SIG-M5 (cell line): ENCODE data around the gene ZIK1.

Experiments used
- DNase-seq: peaks from one replicate; lab custom pipeline; 2025; lab: John Stamatoyannopoulos, UW

The ZIK1 gene

DNA sequence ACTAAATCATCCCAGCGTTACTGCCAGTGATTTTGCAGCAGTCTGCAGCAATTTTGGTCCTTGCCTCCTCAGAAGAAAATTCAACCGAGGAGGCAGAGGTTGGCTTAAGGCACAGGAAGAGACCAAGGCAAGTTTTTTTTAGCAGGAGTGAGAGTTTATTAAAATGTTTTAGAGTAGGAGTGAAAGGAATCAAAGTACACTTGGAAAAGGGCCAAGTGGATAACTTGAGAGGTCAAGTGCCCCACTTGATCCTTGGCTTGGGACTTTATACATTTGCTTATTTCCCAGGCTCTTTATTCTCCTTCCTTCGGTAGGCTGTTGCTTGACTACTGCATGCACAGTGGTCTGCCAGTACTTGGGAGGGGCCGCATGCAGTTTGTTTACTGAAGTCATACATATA is 27.2 kb downstream of the ZIK1 start:
- no peak for DNase-seq

DNA sequence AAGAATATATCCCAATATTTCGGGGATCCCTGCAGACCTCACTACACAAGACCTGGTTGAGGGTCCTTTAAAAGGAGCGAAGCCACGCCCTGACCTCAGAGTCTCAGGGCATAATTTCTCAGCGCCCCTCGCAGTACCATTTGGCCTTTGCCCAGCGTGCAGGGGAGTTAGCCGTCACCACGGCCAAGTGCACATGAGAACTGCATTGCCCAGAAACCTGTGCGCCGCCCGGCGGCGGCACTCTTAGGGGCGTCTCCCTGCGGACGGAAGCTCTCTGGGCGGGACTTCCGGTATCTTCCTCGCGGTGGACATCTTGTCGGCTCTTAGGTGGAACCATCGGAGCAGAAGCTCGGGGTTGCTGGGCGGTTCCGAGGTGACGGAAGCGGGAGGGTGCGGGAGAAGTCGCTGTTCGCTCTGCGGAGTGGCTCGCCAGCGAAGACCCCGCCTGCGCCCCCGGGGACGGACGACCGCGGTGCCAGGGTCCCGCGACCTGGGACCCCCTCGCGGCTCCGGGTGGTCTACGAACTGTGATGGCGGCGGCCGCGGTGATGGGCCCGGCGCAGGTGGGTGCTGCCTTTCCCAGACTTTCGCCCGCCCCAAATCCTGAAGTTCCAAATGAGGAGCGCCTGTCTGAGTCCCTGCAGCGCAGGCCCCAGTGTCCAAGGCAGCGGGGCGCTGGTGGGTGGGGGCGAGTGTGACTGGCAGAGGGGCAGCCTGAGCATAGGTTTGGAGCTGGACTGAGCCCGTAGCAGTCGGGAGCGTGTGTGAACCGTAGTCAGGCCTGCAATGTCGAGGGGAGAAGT is 30.2 kb downstream of the ZIK1 start, which contains the start of gene ZNF134:
ZNF134 (plus strand) TSS at position 302 of the 803 bp plus-strand sequence. CDS start 5,227 bp downstream, outside the sequence.
- peak; percentile 21 for DNase-seq

DNA sequence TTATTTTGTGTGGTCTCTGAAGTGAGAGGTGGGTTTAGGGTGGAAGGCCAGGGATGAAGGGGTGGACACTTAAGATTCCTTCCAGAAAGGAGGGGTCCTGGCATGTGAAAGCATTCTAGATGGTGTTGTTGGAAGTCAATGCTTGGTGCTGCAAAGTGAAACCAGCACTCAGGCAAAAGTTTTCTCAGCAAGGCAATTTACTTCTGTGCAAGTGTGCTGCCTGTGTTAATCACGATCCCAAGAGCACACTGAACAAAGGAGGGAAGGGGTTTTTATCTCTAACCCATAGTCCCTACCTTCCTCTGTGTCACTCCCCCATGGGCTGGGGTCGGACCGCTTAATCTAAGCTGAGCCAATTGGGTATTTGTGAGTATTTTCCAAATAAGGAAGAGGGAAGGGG is 31.4 kb downstream of the ZIK1 start:
- no peak for DNase-seq

DNA sequence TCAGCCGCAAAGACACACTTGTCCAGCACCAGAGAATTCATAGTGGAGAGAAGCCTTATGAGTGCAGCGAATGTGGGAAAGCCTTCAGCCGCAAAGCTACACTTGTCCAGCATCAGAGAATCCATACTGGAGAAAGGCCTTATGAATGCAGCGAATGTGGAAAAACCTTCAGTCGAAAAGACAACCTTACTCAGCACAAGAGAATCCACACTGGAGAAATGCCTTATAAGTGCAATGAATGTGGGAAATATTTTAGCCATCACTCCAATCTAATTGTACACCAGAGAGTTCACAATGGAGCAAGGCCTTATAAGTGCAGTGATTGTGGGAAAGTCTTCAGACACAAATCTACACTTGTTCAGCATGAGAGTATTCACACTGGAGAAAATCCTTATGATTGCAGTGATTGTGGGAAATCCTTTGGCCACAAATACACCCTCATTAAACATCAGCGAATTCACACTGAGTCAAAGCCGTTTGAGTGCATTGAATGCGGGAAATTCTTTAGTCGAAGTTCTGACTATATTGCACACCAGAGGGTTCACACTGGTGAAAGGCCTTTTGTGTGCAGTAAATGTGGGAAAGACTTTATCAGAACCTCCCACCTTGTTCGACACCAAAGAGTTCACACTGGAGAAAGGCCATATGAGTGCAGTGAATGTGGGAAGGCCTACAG is 36.9 kb downstream of the ZIK1 start:
- DNase-seq: no peak

DNA sequence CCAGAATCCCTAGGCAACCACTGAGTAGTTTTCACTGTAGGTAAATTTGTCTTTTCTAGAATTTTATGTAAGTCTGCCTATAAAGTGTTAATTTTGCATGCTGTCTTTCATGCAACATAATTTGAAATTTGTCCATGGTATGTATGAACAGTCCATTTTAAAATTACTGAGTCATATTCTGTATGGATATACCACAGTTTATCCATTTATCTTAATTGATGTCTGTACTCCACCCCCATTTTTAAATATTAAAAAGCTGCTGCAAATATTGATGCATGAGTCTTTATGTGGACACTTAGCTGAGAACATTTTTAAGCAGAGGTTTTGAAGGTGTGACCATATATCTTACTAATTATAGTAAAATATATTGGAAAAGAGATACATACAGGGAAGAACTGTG is 39.1 kb downstream of the ZIK1 start:
- DNase-seq: no peak

DNA sequence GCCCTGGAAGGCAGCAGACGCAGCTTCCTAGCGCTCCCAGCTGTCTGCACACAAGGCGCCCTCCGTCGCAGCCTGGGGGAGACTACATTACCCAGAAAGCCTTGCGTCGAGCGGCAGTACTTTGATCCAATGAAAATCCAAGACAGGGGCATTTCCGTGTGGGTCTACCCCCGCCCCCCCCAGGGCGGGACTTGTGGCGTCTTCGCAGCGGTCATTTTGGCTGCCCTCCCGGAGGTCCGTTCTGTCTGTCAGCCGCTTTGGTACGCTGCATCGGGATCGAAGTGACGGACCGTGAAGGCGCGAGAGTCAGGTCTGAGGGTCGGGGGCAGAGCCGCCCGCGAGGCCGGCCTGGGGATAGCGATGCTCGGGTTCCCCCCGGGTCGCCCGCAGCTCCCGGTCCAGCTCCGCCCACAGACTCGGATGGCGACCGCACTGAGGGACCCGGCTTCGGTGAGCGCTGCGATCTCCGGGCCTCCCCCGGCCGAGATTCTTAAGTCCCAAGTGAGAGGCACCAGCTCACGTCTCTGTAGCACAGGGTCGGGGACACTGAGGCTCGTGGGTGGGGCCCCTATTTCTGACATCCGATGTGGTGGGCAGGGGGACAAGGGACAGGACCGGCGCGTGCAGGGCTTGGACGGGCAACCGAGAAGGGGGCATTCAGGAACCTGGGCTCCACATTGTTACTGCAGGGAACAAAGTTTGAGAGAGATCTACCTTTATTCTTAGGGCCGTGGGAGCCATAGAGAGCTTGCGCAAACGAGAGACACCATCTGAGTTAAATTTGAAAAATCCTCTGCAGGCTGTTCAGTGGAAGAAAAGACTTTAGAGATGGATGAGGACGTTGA is 49.3 kb downstream of the ZIK1 start, which contains the start of gene ZNF211:
ZNF211 (plus strand) TSS at position 182 of the 845 bp plus-strand sequence; CDS start at position 361, 179 bp downstream.
- DNase-seq: peak; percentile 49

DNA sequence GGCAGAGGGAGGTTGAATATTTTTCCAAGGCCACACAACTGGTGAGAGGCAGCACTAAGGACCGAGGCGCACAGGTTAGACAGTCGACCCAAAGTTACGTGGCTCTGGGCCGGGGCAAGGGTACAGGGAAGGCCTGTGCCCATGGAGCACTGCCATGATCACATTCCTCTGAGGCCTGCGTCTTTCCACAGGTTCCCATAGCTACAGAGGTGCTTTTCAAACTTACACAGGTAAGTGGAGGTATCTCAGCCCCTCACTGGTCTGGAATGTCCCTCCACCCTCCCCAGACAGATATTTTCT is 49.8 kb downstream of the ZIK1 start:
- no peak for DNase-seq

DNA sequence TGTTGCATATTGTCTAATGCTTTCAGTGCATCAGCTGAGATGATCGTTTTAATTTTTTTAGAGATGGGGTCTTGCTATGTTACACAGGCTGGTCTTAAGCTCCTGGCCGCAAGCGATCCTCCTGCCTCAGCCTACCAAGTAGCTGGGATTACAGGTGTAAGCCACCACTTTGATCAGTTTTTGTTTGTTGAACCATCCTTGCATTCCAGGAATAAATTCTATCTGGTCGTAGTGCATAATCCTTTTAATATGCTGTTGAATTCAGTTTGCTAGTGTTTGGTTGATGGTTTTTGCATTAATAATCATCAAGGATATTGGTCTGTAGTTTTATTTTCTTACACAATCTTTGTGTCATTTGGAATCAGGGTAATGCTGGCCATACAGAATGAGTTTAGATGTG is 53.4 kb downstream of the ZIK1 start:
- no peak for DNase-seq

DNA sequence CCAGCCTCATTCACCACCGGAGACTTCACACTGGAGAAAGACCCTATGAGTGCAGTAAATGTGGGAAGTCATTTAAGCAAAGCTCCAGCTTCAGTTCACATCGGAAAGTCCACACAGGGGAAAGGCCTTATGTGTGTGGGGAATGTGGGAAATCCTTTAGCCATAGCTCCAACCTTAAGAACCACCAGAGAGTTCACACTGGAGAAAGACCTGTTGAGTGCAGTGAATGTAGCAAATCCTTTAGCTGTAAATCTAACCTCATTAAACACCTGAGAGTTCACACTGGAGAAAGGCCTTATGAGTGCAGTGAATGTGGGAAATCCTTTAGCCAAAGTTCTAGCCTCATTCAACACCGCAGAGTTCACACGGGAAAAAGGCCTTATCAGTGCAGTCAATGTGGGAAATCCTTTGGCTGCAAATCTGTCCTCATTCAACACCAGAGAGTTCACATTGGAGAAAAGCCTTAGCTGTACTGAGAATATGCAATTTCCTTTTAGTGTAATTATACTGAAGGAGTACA is 57.8 kb downstream of the ZIK1 start:
- no peak for DNase-seq

DNA sequence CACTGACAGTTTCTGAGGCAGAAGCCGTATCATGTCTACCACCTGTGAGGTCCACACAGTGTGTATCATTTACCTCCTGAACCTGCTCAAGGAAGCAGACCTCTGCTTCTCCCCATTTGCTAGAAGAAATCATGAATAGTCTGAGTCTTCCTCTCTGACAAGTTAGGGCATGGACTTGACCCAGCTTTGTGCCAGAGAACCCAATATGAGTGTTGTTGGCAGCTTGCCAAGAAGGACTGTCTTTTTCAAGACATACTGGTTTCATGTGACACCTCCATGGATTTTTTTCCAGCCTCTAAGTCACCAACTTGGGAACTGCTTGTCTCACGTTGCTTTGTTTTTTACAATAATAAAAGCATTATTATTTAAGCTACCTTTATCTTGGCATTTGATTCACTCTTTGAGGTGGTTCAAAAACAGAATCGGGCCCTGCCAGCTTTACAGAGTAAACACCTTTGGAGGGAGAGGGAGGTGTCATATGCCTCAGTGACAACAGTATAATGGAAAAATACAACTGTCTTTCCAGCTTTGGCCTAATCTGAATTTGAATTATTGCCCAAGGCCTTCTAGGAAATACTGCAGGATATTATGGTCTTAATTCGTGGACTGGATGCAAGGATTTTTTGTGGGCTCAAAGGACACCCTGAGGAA is 58.6 kb downstream of the ZIK1 start:
- no peak for DNase-seq
